Measurements from ENCODE around the gene CACNA1C.

GRCh38 chr12:2053691-2054090 lies 904 bp downstream of the CACNA1C start:
- TF ChIP-seq, protein P1, sequence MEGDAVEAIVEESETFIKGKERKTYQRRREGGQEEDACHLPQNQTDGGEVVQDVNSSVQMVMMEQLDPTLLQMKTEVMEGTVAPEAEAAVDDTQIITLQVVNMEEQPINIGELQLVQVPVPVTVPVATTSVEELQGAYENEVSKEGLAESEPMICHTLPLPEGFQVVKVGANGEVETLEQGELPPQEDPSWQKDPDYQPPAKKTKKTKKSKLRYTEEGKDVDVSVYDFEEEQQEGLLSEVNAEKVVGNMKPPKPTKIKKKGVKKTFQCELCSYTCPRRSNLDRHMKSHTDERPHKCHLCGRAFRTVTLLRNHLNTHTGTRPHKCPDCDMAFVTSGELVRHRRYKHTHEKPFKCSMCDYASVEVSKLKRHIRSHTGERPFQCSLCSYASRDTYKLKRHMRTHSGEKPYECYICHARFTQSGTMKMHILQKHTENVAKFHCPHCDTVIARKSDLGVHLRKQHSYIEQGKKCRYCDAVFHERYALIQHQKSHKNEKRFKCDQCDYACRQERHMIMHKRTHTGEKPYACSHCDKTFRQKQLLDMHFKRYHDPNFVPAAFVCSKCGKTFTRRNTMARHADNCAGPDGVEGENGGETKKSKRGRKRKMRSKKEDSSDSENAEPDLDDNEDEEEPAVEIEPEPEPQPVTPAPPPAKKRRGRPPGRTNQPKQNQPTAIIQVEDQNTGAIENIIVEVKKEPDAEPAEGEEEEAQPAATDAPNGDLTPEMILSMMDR (IDR thresholded peaks at IDR 0.05; ENCODE audit: low read depth, low read length), result no peak
- TF ChIP-seq POLR2A (IDR thresholded peaks at IDR 0.05; ENCODE audit: extremely low read depth, insufficient read length), result no peak
- no peak for TF ChIP-seq MAX (IDR thresholded peaks at IDR 0.05; ENCODE audit: low read depth, low read length)
